Spleen (tissue), 11 donors: ENCODE data around the gene UNC45B. TPM values are rescaled to one million over a fixed set of nuclear protein-coding genes. Genes with fewer than 3 reads are reported as not detected.
A peak's percentile ranks its signal among the peaks of the same experiment; 100 is the strongest.
"Not testable (repeated sequence)": the region's sequence is repeated elsewhere in the genome, so short reads cannot be mapped to it uniquely, and the experiment has no call there.

Source experiments
- DNase-seq: peaks from one replicate; pipeline ENCODE4 v3.0.0-alpha.2; 2020
- H3K27ac ChIP-seq, 8 donors: fragments of 200-600 bp; sonication (generic) in 7 of 8; 1 replicate in 4 of 8; 2 replicates in 4 of 8; pipeline versions ENCODE4 v1.5.0 to v1.8.0; 2016 to 2021; ENCODE audit warnings: inconsistent platforms in 4 of 8, mild to moderate bottlenecking in 4 of 8, moderate library complexity in 1 of 8
- H3K27me3 ChIP-seq, 7 donors: fragments of 200-600 bp; sonication (generic) in 6 of 7; replicated peaks in 1 of 7; 1 replicate in 4 of 7; 2 replicates in 3 of 7; pipeline versions ENCODE4 v1.5.0 to v1.8.0; 2016 to 2021; ENCODE audit warnings: inconsistent platforms in 3 of 7, mild to moderate bottlenecking in 1 of 7
- H3K36me3 ChIP-seq, 6 donors: fragments of 200-600 bp; sonication (generic) in 5 of 6; 1 replicate in 4 of 6; 2 replicates in 2 of 6; pipeline versions ENCODE4 v1.5.0 to v1.8.0; 2016 to 2021; ENCODE audit warnings: inconsistent platforms in 2 of 6
- H3K4me1 ChIP-seq, 6 donors: fragments of 200-600 bp; sonication (generic) in 5 of 6; 1 replicate in 3 of 6; 2 replicates in 3 of 6; pipeline versions ENCODE4 v1.5.0 to v1.8.0; 2016 to 2021; ENCODE audit warnings: inconsistent platforms in 3 of 6
- H3K4me3 ChIP-seq, 8 donors: fragments of 200-600 bp; sonication (generic) in 7 of 8; 1 replicate in 4 of 8; 2 replicates in 4 of 8; pipeline versions ENCODE4 v1.5.0 to v1.8.0; 2016 to 2021; ENCODE audit warnings: inconsistent platforms in 4 of 8, mild to moderate bottlenecking in 4 of 8, moderate library complexity in 2 of 8
- H3K9me3 ChIP-seq, 8 donors: fragments of 200-600 bp; sonication (generic) in 7 of 8; 1 replicate in 4 of 8; 2 replicates in 4 of 8; pipeline versions ENCODE4 v1.5.0 to v1.8.0; 2016 to 2021; ENCODE audit warnings: inconsistent platforms in 4 of 8
- CTCF ChIP-seq, 11 experiments: fragments of 200-600 bp in 7 of 11; fragments of 450-650 bp in 4 of 11; sonication (generic) in 4 of 11; IDR thresholded peaks in 8 of 11; conservative IDR thresholded peaks in 3 of 11; 1 replicate in 7 of 11; 2 replicates in 4 of 11; pipeline versions ENCODE4 v1.4.0 to v1.8.0; 2016 to 2021; ENCODE audit warnings: antibody characterized with exemption in 11 of 11, inconsistent platforms in 4 of 11, mild to moderate bottlenecking in 1 of 11
- POLR2A ChIP-seq, 3 donors: fragments of 450-650 bp; IDR thresholded peaks; one replicate each; pipeline ENCODE4 v1.5.1; 2017; ENCODE audit warnings: antibody characterized with exemption in 3 of 3, mild to moderate bottlenecking in 1 of 3
- POLR2AphosphoS5 ChIP-seq, 3 donors: sonication (generic); formaldehyde crosslinking; IDR thresholded peaks; one replicate each; pipeline ENCODE4 v1.5.1; 2017; ENCODE audit warnings: antibody characterized with exemption in 3 of 3
- WGBS, 5 donors: extraction: QIAGEN DNeasy Blood & Tissue Kit in 3 of 5; methylation state at CpG; one replicate each; pipeline versions ENCODE4 v1.1.5 to v1.1.7; 2013 to 2018; 5-methylcytosine and 5-hydroxymethylcytosine counted together
- intact Hi-C: fragments of 100-400 bp; cut with DNase I; formaldehyde crosslinking; loops from one replicate; pipeline ENCODE4 v1.15.0; 2023; ENCODE audit warnings: low total_unique reads
- polyA plus RNA-seq, 3 donors: library from polyadenylated mRNA; stranded (reverse); fragments of 200-250 nt; gene quantifications; one replicate each; pipeline ENCODE4 v1.2.1, GENCODE V29; 2013
- total RNA-seq, 7 donors: library from RNA; depleted of rRNA in 3 of 7; stranded (reverse); fragments of >200 nt in 3 of 7; fragmentation: NEBNext Ultra II Directional in 4 of 7; extraction: Animal tissue kit (Norgen Biotek cat#: 25700) in 4 of 7; gene quantifications; one replicate each; pipeline versions ENCODE4 v1.1.0 to v1.2.1, GENCODE V29; 2016 to 2021
- donor health status: healthy with polysubstance abuse.
- donor health status: DM: no; HTN: no; CAD: no; lungs with moderate emphysema.
- donor health status: DM: no; HTN: no; CAD: no.
- donor health status: Bipolar disorder and iron deficiency.
- donor health status: healthy.
- donor health status: DM: no; HTN: no; CAD: no.
- donor health status: DM: yes; HTN: yes; CAD: no.

The UNC45B gene
- total and polyA plus RNA-seq, 10 donors: 0.08 to 3.9 (median 1.8) TPM

GRCh38 chr17:35224436-35224835, 76.8 kb downstream of the UNC45B start:
- peaks cover 4 to 17% (median 7%) of the 10 kb centered on the region in 6 donors for H3K4me1 ChIP-seq
- no peak for DNase-seq
- H3K9me3 ChIP-seq: peaks cover 0 to 10% (median 6%) of the 10 kb centered on the region in 8 donors
- TF ChIP-seq POLR2AphosphoS5 (IDR thresholded peaks at IDR 0.05) (no peak), POLR2A (IDR thresholded peaks at IDR 0.05) (no peak)
- H3K27ac ChIP-seq: peak overlapping the region in 3 of 8 donors; percentile 9 to 66 (median 17)
- H3K36me3 ChIP-seq: no peaks in the 10 kb centered on the region
- intact Hi-C loops: no loop called here
- 41 to 62% (median 53%) methylated on average over 1 of the region's 1 CpG for WGBS, 5 donors
- H3K27me3 ChIP-seq: no peaks in the 10 kb centered on the region
- no peak overlapping the region for H3K4me3 ChIP-seq

- intact Hi-C loops: no loop called here
- 93 to 100% (median 95%) methylated on average over 2 of the region's 2 CpGs for WGBS, 5 donors
Measured at GRCh38 chr17:35227546-35227945, 79.9 kb downstream of the UNC45B start.

GRCh38 chr17:35229638-35230037, 82.0 kb downstream of the UNC45B start:
- DNase-seq: no peak
- Histone ChIP-seq H3K36me3 (no peaks in the 10 kb centered on the region), H3K4me3 (no peak overlapping the region), H3K27me3 (no peaks in the 10 kb centered on the region), H3K27ac (no peak overlapping the region), H3K4me1 (peaks cover 0 to 20% (median 8%) of the 10 kb centered on the region in 6 donors), H3K9me3 (no peaks in the 10 kb centered on the region)
- 78 to 88% (median 82%) methylated on average over 1 of the region's 1 CpG for WGBS, 5 donors
- intact Hi-C loops: no loop called here
- TF ChIP-seq CTCF (IDR thresholded peaks at IDR 0.05 in 8 of 11, conservative IDR thresholded peaks at IDR 0.05 in 3 of 11) (no peak), POLR2A (IDR thresholded peaks at IDR 0.05) (no peak), POLR2AphosphoS5 (IDR thresholded peaks at IDR 0.05) (no peak)

More at GRCh38 chr17:35227546-35227945, 79.9 kb downstream of the UNC45B start:
- peaks cover 0 to 4% (median 2%) of the 10 kb centered on the region in 8 donors for H3K9me3 ChIP-seq
- no peak for DNase-seq
- H3K27ac ChIP-seq: no peak overlapping the region
- TF ChIP-seq CTCF (IDR thresholded peaks at IDR 0.05 in 8 of 11, conservative IDR thresholded peaks at IDR 0.05 in 3 of 11): no peak
- no peak for TF ChIP-seq POLR2AphosphoS5 (IDR thresholded peaks at IDR 0.05)
- TF ChIP-seq POLR2A (IDR thresholded peaks at IDR 0.05): no peak
- peaks cover 0 to 19% (median 6%) of the 10 kb centered on the region in 6 donors for H3K4me1 ChIP-seq
- H3K4me3 ChIP-seq: no peak overlapping the region
- no peaks in the 10 kb centered on the region for H3K36me3 ChIP-seq
- no peaks in the 10 kb centered on the region for H3K27me3 ChIP-seq

GRCh38 chr17:35234315-35234714, 86.7 kb downstream of the UNC45B start:
- H3K27ac ChIP-seq, H3K9me3 ChIP-seq, H3K4me3 ChIP-seq, intact Hi-C loops, H3K27me3 ChIP-seq, H3K36me3 ChIP-seq, DNase-seq: not testable (repeated sequence)
- 88 to 94% (median 92%) methylated on average over 4 of the region's 4 CpGs for WGBS, 5 donors
- H3K4me1 ChIP-seq: peaks cover 0 to 54% (median 17%) of the 10 kb centered on the region in 6 donors

- no peak for DNase-seq
- peaks cover 0 to 63% (median 22%) of the 10 kb centered on the region in 6 donors for H3K4me1 ChIP-seq
- TF ChIP-seq POLR2A (IDR thresholded peaks at IDR 0.05): no peak
- TF ChIP-seq CTCF (IDR thresholded peaks at IDR 0.05 in 8 of 11, conservative IDR thresholded peaks at IDR 0.05 in 3 of 11): no peak
- TF ChIP-seq POLR2AphosphoS5 (IDR thresholded peaks at IDR 0.05): no peak
- intact Hi-C loops: no loop called here
- H3K4me3 ChIP-seq: no peak overlapping the region
- no peaks in the 10 kb centered on the region for H3K36me3 ChIP-seq
- no peaks in the 10 kb centered on the region for H3K9me3 ChIP-seq
- WGBS, 5 donors: 88 to 95% (median 91%) methylated on average over 3 of the region's 3 CpGs
- no peaks in the 10 kb centered on the region for H3K27me3 ChIP-seq
- H3K27ac ChIP-seq: no peak overlapping the region
Measured at GRCh38 chr17:35235289-35235688, 87.7 kb downstream of the UNC45B start.
